Glomerular visceral epithelial cell (primary cell): ENCODE data around the gene MECP2.
A peak's percentile ranks its signal among the peaks of the same experiment; 100 is the strongest.

ENCODE experiments used
- DNase-seq: peaks from one replicate; pipeline ENCODE4 v3.0.0-alpha.2; 2016; ENCODE audit errors: extremely low spot score

MECP2 gene

DNA sequence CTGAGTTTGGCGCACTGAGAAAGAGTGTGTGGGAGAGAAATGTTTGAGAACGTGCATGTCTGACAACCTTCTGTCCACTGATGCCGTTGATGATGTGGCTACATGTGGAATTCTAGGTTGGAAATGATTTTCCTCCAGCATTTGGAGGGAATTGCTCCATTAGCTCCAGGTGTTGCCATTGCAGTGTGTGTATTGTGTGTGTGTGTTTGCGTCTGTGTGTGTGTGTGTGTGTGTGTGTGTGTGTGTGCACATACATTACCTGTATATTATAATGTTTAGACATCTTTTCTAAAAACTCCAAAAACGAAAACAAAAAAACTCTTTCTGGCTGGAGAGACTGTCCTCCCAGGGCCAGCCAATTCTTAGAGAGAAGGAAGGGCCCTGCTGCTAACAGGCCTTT is 18.2 kb upstream of the MECP2 start:
- no peak for DNase-seq

DNA sequence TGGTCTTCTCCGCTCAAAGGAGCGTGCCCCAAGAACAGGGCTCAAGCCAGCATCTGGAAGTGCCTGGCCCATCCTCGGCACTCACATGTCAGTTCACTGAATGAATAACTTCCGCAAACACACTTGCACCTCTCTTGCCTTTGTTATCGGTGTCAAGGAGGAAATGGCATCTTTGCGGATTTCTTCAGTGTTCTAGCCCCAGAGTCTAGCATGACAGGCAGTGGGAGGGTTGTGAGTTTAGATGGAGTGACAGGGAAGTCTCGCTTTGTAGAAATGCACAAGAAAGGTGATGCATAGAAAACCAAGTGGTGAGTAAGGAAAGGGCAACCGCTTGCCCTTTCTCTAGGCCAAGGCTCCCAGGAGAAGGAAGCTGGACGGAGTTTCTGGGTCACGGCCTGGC is 17.6 kb upstream of the MECP2 start:
- no peak for DNase-seq

DNA sequence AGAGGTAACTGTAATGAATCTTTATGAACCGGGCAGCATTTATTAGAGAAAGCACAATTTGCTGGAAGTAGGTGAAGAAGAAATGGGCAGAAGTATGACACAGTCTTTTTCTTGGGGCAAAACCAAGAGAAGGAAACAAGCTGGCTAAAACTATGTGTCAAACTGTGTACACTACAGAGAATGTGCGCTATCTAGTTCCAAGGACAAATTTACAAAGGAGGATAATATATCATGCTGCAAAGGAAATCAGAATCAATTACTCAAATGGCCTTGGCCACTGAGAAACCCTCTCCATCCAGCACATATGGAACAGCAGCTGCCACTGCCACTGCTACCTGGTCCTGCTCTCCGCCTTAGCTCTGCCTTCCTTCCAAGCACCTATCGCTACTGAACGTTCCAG is 17.1 kb upstream of the MECP2 start:
- DNase-seq: no peak

DNA sequence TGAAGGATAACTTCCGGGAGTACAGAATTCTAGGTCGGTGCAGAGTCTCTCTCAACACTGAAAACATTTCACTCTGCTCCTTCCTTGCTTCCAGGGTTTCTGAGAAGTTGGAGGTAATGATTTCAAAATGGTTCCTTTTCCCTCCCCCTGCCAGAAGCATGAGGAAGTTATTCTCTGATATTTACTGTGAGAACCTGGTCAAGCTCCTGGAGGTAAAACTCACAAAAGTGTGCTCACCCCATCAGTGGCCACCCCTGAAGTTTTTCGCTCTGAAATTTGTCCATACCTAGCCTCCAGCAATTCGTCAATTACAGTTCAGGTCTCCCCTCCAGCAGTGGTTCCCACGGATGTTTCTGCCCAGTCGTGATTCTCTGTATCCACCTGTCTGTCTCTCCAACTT is 16.2 kb upstream of the MECP2 start:
- DNase-seq: no peak

DNA sequence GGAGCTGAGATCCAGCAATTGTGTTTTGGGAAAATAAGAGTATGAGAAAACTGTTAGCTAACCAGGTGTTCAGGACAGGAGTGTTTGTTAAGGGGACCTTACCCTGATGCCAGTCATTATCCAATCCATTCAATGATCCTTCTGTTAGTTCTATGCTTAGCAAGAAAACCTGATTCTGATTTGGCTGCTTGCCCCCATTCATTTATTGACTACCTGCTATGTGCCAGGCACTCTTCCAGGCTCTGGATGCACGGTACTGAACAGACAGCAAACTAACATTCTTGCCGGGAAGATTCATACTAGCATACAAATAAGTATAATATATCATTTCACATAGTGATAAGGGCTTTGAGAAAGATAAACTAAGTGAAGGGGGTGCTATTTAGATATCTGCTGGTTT is 1.0 kb upstream of the MECP2 start:
- DNase-seq: no peak

DNA sequence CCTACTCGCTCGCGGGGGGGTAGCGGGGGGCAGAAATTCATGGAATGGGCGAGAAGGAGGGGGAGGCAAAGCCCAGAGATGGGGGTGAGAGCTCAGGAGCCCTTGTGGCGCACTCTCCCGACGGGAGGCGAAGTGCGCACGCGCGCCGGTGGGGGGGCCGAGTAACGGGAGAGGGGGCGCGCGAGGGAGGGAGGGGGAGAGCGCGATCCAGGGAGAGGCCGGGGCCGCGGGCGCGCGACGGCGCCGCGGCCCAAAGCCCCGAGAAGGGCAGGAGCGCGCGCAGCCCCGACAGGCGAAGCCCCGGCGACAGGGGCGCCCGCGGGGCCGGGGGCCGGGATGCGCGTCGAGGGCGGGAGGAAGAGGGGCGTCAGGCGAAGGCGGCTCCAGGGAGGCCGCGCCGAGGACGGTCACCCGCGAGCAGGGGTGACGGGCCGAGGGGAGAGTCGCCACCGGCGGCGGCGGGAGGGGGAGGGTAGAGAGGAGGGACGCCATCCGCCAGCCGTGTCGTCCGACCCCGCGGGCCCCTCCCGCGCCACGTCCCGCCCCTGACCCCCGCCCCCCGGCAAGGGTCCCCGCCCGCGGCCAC is 421 bp downstream of the MECP2 start:
- DNase-seq: peak; percentile 74

DNA sequence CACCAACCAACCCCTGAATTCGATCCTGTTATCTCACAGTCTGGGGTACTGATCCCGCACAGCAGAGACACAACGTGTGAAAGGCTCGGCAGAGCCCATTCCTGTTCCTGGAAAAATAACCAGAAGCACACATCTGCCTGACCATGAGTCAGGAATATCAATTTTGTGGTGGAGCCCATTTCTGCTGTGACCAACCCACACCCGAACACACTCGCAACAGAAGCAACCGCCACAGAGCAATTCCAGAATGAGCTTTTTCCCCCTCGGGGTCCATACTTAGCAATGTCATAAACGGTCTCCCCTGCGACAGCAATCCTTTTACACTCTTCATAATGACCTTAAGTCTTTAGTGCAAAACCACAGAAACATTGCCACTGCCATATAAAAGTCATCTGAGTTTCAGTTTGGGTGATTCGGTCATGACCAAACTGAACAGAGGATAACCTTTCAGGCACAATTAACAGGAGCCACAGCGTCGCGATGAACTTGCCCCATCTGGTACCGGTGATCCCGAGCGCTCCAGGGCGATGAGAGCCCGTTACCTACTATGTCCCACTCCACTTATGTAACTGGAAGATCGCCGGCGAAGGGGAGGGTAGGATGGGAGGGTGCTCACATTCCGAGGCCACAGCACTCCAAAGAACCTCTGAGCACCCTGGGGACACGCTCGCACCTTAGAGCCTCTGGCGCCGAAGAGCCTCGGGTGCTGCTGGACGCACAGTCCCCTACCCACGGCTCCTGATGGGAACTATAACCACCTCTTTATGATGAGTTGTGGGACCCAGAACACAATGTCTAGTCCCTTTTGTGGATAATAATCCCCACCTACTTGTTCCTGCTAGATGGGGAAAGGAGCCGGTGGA is 1.1 kb downstream of the MECP2 start:
- DNase-seq: peak; percentile 17

DNA sequence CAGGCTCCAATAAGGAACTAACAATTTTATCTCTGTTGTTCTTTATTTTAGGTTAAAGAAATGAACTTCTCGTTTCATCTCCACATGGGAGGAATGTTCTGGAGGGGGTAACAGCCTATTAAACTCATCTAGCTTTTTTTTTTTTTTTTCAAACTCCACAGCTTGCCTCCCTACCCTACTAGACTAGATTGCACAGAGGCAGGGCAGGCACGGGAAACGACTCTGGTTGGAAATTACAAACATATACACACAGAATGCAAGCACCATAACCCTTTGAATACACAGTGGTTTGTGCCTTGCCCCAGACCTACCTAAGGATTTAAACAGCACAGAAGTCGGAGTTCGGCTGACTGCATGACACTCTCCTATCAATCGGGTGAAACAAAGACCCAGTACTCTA is 2.7 kb downstream of the MECP2 start:
- no peak for DNase-seq

DNA sequence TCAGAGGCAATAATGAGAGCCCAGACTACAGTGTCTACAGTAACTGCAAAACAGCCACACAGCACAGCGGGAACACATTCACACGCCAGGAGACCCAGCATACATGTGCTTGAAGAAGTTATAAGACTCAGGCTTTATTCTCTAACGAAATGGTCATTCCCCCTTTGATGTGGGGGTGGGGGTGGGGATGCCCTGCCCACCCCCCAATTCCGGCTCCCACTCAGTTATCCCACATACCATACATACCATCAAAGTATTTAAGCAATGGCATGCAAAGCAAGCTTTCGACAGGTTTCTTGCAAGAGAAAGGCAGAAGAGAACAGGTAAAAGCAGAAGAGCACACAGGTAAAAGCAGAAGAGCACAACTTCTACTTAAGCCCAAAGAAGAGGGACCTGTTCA is 3.6 kb downstream of the MECP2 start:
- no peak for DNase-seq

DNA sequence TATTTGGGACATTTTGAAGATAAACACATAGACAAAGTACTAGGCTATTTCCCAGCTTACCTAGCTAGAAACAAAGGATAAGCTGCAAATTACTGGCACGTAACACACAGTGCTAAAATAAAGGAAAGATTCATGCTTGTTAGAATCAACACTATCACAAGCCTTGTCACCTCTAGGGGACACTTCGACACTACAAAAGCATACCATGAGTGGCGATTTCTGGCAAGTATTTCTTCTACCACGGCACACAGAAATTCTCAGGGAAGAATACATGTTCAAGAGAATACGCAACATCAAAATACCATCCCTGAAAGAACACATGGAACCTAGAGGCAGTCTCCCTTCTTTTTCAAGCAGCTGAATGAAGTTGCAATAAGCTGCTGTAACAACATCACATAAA is 5.1 kb downstream of the MECP2 start:
- DNase-seq: no peak

DNA sequence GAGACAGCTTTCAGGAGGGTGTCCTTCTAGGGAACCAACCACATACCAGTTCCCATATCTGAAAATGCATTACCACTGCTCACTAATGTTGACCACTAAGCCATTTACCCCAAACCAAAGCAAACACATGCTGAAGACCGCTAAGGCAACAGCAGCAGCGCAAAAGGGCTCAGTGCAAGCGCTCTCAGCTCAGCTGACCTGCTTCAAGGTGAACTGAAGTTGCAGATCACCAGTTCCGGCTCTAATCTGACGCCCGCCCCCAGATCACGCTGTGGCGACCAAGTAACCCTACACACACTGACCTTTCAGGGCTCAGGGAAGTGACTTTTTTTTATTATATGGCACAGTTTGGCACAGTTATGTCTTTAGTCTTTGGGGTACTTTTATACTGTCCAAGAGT is 5.8 kb downstream of the MECP2 start:
- DNase-seq: no peak

DNA sequence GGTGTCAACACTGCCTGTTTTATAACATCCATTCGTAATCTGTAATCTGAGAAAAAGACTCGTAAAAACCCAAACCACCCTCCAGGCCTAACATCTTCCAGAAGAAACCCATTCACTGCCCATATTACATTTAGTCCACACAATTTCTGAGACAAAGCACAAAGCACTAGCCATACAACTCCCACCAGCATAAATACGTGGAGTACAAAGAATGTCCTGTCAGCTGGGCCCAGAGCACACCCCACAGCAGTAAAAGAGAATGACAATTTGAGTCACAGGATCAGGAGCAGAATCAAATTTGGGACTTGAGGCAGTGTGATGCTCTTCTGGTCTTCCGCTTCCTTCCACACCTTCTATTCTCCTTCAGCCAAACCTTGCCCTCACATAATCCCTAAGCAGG is 6.8 kb downstream of the MECP2 start:
- no peak for DNase-seq

DNA sequence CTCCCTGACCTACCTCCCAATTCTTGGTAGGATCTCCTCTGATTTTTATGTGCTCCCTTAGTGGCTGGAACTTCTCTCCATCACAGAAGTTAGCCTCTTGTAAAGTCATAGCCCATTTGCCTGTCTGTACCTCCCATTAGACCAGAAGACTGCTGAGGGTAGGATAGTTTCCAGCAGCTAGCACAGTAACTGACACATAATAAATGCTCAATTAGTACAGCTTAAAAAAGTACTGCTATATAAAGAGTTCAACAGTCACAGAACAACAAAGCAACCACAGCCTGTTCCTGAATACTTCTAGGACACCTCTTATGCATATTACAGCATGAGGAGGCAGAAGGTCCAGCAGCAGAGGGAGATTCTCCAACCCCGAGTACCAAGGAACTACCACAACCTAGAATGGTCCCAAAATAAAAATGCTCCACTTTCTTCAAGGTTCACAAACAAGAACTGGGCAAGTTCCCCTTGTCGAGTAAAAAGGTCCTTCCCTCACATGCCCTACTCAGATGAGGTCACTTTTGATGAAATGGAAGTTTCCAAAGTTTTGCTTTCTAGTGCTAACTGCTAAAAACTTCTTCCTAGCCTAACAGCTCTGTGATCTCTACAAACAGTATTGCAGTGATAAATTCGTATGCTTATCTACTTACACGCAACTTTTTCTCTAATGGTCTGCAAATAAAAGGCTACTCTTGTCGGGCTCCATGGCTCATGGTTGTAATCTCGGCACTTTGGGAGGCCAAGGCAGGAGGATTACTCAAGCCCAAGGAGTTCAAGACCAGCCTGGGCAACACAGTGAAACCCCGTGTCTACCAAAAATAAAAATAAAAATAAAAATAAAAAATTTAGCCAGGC is 12.8 kb downstream of the MECP2 start:
- no peak for DNase-seq

DNA sequence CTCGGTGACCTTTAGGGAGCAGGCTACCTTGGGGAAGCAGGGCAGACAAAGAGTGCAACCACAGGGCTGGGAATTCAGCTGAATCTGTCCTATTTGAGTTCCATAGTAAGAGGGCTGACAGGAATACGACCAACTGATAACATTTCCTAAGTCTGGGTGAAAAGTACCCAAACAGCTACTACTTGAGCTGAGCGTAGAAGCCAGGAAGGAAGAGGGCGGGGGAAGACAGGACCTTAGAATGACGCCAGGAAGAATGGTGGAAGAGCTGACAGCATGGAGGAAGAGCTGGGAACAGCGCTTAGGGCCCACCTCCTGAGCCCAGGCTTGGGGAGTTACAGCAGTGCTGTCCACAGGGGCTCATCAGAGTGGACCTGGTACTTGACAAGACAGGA is 14.4 kb downstream of the MECP2 start:
- no peak for DNase-seq

DNA sequence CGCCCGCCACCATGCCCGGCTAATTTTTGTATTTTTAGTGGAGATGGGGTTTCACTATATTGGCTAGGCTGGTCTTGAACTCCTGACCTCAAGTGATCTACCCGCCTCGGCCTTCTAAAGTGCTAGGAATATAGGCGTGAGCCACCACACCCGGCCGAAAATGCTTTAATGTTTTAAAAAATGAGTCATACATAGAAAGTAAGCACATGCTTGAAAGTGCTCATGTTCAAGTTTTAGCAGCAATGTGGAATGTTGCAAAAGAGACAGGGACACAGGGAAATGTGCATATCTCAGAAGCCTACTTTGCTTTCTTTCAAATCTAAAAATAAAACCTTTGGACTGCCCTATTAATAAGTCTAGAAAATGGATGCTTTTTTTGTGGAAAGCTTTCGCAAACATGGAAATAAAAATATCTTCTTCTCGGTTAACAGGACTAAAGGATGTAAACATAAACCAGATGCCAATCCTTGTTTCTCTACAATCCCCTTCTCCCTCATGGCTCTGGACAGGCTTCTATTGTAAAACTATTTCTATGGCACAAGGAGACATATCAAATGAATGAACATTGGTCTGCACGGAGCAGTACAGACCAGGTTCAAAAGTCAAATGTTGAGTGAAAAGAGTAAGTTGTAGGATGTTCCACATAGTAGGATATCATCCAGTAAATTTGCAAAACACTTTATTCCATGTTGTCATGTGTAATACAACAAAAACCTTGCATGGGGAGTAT is 15.0 kb downstream of the MECP2 start:
- peak; percentile 12 for DNase-seq

DNA sequence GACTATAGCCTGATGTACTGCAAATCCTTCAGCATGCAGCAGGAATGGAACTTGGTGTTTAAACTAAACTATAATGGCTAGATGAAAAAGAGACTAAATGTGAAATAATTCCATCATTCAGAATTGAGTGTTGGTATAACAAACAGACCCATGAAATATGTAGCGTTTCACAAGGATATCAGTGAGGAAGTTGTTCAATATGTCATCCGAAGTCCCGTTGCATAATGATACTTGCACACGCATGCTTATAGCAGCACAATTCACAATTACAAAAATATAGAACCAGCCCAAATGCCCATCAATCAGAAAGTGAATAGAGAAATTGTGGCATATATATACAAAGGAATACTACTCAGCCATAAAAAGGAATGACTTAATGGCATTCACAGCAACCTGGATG is 20.4 kb downstream of the MECP2 start:
- DNase-seq: no peak

DNA sequence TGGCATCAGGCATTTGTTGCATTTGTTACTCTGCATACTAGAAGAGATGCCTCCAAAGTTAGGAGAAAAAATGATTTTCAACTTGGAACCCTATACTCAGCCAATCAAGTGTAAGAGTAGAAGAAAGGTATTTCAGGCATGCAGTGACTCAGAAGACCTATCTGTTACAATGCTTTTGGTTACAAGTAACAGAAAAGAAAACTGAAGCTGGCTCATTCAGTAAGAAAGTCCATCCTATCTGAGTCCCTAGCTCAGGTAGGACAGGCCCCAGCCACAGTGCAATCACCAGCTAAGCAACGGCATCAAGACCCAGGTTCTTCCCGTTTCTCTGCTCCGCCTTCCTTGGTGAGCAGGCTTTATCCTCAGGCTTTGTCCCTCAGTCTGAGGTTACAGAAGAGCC is 23.3 kb downstream of the MECP2 start:
- peak; percentile 57 for DNase-seq

DNA sequence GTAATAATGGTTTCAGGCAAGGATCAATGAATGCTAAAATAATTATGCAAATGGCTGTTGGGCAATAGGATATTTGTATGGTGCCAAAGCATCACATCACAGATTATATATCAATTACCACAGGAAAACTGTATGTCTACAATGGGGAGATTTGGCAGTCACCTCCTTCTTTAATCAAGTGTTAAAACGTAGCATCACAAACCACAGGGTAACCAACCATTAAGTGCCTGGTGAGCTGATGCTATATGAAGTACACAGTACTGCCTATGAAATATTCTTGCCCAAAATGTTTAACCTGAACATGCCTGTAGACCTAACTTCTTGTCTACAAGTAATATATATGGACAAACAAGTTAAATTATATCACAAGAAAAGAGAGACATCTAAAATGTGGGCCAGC is 25.3 kb downstream of the MECP2 start:
- DNase-seq: no peak

DNA sequence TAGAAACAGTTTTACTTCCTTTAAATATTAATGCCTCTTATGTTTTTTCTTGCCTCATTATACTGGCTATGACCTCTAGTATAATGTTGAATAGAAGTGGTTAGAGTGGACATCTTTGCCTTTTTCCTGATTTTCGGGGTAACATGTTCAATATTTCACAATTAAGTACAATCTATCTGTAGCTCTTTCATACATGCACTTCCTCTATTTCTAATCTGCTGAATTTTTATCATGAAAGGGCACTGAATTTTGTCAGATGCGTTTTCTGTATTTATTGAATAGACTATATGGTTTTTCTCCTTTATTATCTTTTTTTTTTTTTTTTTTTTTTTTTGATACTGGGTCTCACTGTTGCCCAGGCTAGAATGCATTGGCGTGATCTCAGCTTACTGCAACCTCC is 29.0 kb downstream of the MECP2 start:
- no peak for DNase-seq

DNA sequence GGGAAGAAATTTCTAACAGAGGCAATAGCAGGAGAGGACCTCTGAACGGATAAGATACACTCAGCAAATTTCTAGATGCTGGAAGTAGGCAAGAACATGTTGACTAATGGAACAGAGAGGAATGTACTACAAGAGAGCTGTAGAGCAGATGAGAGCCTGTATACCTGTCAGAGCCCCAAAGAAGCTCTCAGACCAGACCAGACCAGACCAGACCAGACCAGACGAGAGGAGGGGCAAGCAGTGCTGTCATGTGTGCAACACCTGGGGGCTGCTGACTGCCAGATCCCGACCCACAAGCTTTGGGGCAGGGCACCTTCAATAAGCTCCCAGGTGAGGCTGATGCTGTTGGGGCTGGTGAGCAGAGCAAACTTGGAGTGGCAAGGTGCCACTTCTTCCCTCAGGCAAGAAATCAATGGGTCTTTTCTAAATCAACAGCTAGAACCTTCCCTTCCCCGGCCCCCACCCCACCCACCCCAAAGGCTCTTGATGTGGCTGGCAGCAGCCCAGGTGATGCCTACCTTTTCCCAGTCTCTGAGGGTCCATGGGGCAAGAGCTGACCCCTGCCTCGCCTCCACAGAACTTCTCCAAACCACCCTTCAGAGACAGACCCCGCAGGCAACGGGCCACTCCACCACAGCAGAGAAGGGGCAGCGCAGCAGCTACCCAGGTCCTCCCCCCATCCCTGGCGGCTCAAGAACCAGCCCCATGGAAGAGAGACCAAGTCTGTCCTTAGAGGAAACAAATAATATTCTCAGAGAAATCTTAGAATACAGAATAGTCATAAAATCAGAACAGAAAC is 32.7 kb downstream of the MECP2 start:
- no peak for DNase-seq

DNA sequence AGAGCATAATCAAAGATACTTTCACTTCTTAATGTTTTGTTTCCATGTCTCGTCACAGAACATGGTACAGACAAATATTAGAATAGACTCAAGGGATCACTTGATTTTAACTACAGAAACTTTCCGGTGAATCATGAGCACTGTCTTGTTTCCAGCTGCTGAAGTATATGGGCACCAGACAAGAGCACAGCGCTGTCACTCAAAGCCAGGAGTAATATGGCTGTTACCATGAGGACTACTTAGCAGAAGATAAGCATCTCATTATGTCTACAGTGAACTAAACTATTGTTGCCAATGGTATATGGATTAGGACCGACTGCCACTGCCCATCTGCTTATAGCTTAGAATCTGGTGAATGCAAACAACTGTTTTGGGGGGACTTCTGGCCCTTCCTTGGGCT is 34.3 kb downstream of the MECP2 start:
- no peak for DNase-seq
